Measurements from ENCODE around the gene PHYHD1. TPM values are rescaled to one million over a fixed set of nuclear protein-coding genes. Genes with fewer than 3 reads are reported as not detected.
A peak's percentile ranks its signal among the peaks of the same experiment; 100 is the strongest.

Gene PHYHD1
- total and polyA plus RNA-seq, 10 of the 15 experiments (the other 5 are each of a cell fraction or from before 2014, with no cell fraction given) = 0.09 to 0.17 TPM; not detected in 8

- TF ChIP-seq IRF4 (IDR thresholded peaks at IDR 0.05; ENCODE audit: low read depth, low read length) (no peak), NR2F1 (conservative IDR thresholded peaks at IDR 0.05) (no peak), SRF (IDR thresholded peaks at IDR 0.05; ENCODE audit: low read depth in 2 of 2, low read length in 2 of 2) (peak in 1 of 2 experiments; percentile 12; a peak in 1 of 4 replicates), RBBP5 (conservative IDR thresholded peaks at IDR 0.05) (no peak), PRDM15 (CRISPR knock-in tag; IDR thresholded peaks at IDR 0.05) (peak; percentile 52; the same call in 1 of the 2 replicates), CEBPZ (IDR thresholded peaks at IDR 0.05; ENCODE audit: low read depth, low read length) (no peak), HDAC6 (IDR thresholded peaks at IDR 0.05; ENCODE audit: unreplicated experiment) (peak; percentile 44), ZNF687 (IDR thresholded peaks at IDR 0.05) (no peak; the same call in 1 of the 2 replicates), PKNOX1 (IDR thresholded peaks at IDR 0.05) (peak; percentile 28; the same call in 1 of the 2 replicates), SMAD1 (IDR thresholded peaks at IDR 0.05; ENCODE audit: low read depth, partially characterized antibody) (no peak), RAD51 (IDR thresholded peaks at IDR 0.05) (peak; percentile 99), GABPA (IDR thresholded peaks at IDR 0.05; ENCODE audit: low read depth) (no peak), ZNF274 (IDR thresholded peaks at IDR 0.05; ENCODE audit: insufficient read depth, insufficient read length) (no peak), SUPT20H (IDR thresholded peaks at IDR 0.05; ENCODE audit: borderline replicate concordance, control insufficient read depth, low read depth, low read length) (no peak), NFIC (IDR thresholded peaks at IDR 0.05; ENCODE audit: low read depth, low read length) (no peak)
Observed at GRCh38 chr9:128947527-128948301, 26.9 kb downstream of the PHYHD1 start, which contains the start of the genes DOLK and NUP188 (continued).
